Smooth muscle cell (in vitro differentiated cells): ENCODE measurements around the gene D2HGDH. TPM values are rescaled to one million over a fixed set of nuclear protein-coding genes. Genes with fewer than 3 reads are reported as not detected.
A peak's percentile ranks its signal among the peaks of the same experiment; 100 is the strongest.

Experiments used
- DNase-seq: peaks from one replicate; lab custom pipeline; 2025; ENCODE audit not compliant: unreplicated experiment; lab: John Stamatoyannopoulos, UW
- H2AFZ ChIP-seq: fragments of 200-600 bp; sonication (generic); 2 replicates; pipeline ENCODE4 v1.6.0; 2016; ENCODE audit warnings: antibody characterized with exemption, low read depth, mild to moderate bottlenecking
- H3F3A ChIP-seq: fragments of 200-600 bp; sonication (generic); 2 replicates; pipeline ENCODE4 v1.6.0; 2017; ENCODE audit warnings: antibody characterized with exemption, low read depth
- H3K27ac ChIP-seq: fragments of 200-600 bp; sonication (generic); 2 replicates; pipeline ENCODE4 v1.5.1; 2016; ENCODE audit warnings: low read depth, mild to moderate bottlenecking
- H3K27me3 ChIP-seq: fragments of 200-600 bp; sonication (generic); 2 replicates; pipeline ENCODE4 v1.6.1; 2016; ENCODE audit warnings: low read depth, mild to moderate bottlenecking
- H3K36me3 ChIP-seq: fragments of 200-600 bp; sonication (generic); 2 replicates; pipeline ENCODE4 v1.5.1; 2016; ENCODE audit warnings: low read depth
- H3K4me1 ChIP-seq: fragments of 200-600 bp; sonication (generic); 2 replicates; pipeline ENCODE4 v1.5.1; 2016; ENCODE audit warnings: low read depth
- H3K4me2 ChIP-seq: fragments of 200-600 bp; sonication (generic); 2 replicates; pipeline ENCODE4 v1.6.0; 2016; ENCODE audit warnings: mild to moderate bottlenecking
- H3K4me3 ChIP-seq: fragments of 200-600 bp; sonication (generic); 2 replicates; pipeline ENCODE4 v1.5.1; 2016; ENCODE audit warnings: mild to moderate bottlenecking
- H3K79me2 ChIP-seq: fragments of 200-600 bp; sonication (generic); 2 replicates; pipeline ENCODE4 v1.6.0; 2016; ENCODE audit warnings: low read depth, mild to moderate bottlenecking
- H3K9ac ChIP-seq: fragments of 200-600 bp; sonication (generic); 2 replicates; pipeline ENCODE4 v1.6.0; 2016; ENCODE audit warnings: low read depth
- H3K9me3 ChIP-seq: fragments of 200-600 bp; sonication (generic); replicated peaks from 2 replicates; pipeline ENCODE4 v1.5.1; 2016; ENCODE audit warnings: low read depth
- H4K20me1 ChIP-seq: fragments of 200-600 bp; sonication (generic); 2 replicates; pipeline ENCODE4 v1.6.0; 2016; ENCODE audit warnings: low read depth
- CTCF ChIP-seq: fragments of 200-600 bp; sonication (generic); IDR thresholded peaks from 2 replicates; pipeline ENCODE4 v1.5.1; 2017; ENCODE audit warnings: borderline replicate concordance, mild to moderate bottlenecking, antibody characterized with exemption; ENCODE audit not compliant: insufficient read depth, poor library complexity, severe bottlenecking
- WGBS: methylation state at CpG from one replicate; pipeline ENCODE4 v1.1.7; 2016; ENCODE audit warnings: low lambda C conversion rate; 5-methylcytosine and 5-hydroxymethylcytosine counted together
- polyA plus RNA-seq: library from polyadenylated mRNA; unstranded; fragments of >200 nt; fragmentation: Nextera tagmentation; extraction: Ambion mirVana; gene quantifications from 2 replicates; pipeline ENCODE4 v1.2.1, GENCODE V29; 2016
- total RNA-seq: library from RNA; depleted of rRNA; stranded (reverse); fragments of >200 nt; gene quantifications from 2 replicates; pipeline ENCODE4 v1.2.3, GENCODE V29; 2014

Gene D2HGDH
- total RNA-seq, result 3.7 and 7.0 TPM in 2 replicates
- polyA plus RNA-seq, result 18.7 and 20.7 TPM in 2 replicates

GRCh38 chr2:241734467-241735208, at the start of gene D2HGDH:
TSS of gene D2HGDH (plus strand) at chr2:241734630. CDS start at chr2:241735225, 595 bp downstream.
- H3F3A ChIP-seq, result no peaks in the 10 kb centered on the region
- peak within 1 kb of the TSS; percentile 75 for H3K4me3 ChIP-seq
- DNase-seq, result peak; percentile 82
- peak within 1 kb of the TSS; percentile 39 for H2AFZ ChIP-seq
- no peak for TF ChIP-seq CTCF
- H3K4me1 ChIP-seq, result no peaks in the 10 kb centered on the region
- no peaks in the 10 kb centered on the region for H3K79me2 ChIP-seq
- H4K20me1 ChIP-seq, result peaks cover 23% of the 10 kb centered on the region
- H3K27me3 ChIP-seq, result no peaks in the 10 kb centered on the region
- H3K4me2 ChIP-seq, result peak within 1 kb of the TSS; percentile 87
- no peaks in the 10 kb centered on the region for H3K9me3 ChIP-seq
- peak within 1 kb of the TSS; percentile 72 for H3K9ac ChIP-seq
- H3K27ac ChIP-seq, result peak within 1 kb of the TSS; percentile 19
- under 1% methylated on average over 47 of the region's 98 CpGs for WGBS
- no peaks in the 10 kb centered on the region for H3K36me3 ChIP-seq

- peaks cover 6% of the 10 kb centered on the region for H3K4me1 ChIP-seq
- DNase-seq, result no peak
- H3K4me2 ChIP-seq, result peak overlapping the region; percentile 98
- H3K9ac ChIP-seq, result peak overlapping the region; percentile 93
- H3K79me2 ChIP-seq, result peaks cover 29% of the 10 kb centered on the region
- H3K4me3 ChIP-seq, result peak overlapping the region; percentile 84
- H2AFZ ChIP-seq, result peak overlapping the region; percentile 56
- no peaks in the 10 kb centered on the region for H3K36me3 ChIP-seq
- TF ChIP-seq CTCF, result no peak
- peaks cover 3% of the 10 kb centered on the region for H3F3A ChIP-seq
- H4K20me1 ChIP-seq, result peaks cover 7% of the 10 kb centered on the region
- no peaks in the 10 kb centered on the region for H3K9me3 ChIP-seq
- 1% methylated on average over 37 of the region's 37 CpGs for WGBS
- H3K27ac ChIP-seq, result peak overlapping the region; percentile 90
- no peaks in the 10 kb centered on the region for H3K27me3 ChIP-seq
Observed at GRCh38 chr2:241686324-241686649, 48.1 kb upstream of the D2HGDH start.

GRCh38 chr2:241686650-241687425, 47.6 kb upstream of the D2HGDH start, which contains the start of gene DTYMK:
TSS of gene DTYMK (minus strand) at chr2:241686815. CDS start at chr2:241686783, 32 bp downstream.
- peak within 1 kb of the TSS; percentile 66 for H2AFZ ChIP-seq
- peaks cover 3% of the 10 kb centered on the region for H4K20me1 ChIP-seq
- no peaks in the 10 kb centered on the region for H3K36me3 ChIP-seq
- DNase-seq, result peak; percentile 87
- peak within 1 kb of the TSS; percentile 90 for H3K27ac ChIP-seq
- no peaks in the 10 kb centered on the region for H3K27me3 ChIP-seq
- peaks cover 6% of the 10 kb centered on the region for H3K4me1 ChIP-seq
- no peak for TF ChIP-seq CTCF
- no peaks in the 10 kb centered on the region for H3F3A ChIP-seq
- under 1% methylated on average over 99 of the region's 102 CpGs for WGBS
- H3K9me3 ChIP-seq, result no peaks in the 10 kb centered on the region
- H3K9ac ChIP-seq, result peak within 1 kb of the TSS; percentile 93
- H3K79me2 ChIP-seq, result peaks cover 29% of the 10 kb centered on the region
- peak within 1 kb of the TSS; percentile 84 for H3K4me3 ChIP-seq
- H3K4me2 ChIP-seq, result peak within 1 kb of the TSS; percentile 98
